ENCODE results near the gene EPS8. TPM values are rescaled to one million over a fixed set of nuclear protein-coding genes. Genes with fewer than 3 reads are reported as not detected.

EPS8 gene
- total RNA-seq, 4 donors from 2014 or later: 93.7 to 173 (median 109) TPM

DNA sequence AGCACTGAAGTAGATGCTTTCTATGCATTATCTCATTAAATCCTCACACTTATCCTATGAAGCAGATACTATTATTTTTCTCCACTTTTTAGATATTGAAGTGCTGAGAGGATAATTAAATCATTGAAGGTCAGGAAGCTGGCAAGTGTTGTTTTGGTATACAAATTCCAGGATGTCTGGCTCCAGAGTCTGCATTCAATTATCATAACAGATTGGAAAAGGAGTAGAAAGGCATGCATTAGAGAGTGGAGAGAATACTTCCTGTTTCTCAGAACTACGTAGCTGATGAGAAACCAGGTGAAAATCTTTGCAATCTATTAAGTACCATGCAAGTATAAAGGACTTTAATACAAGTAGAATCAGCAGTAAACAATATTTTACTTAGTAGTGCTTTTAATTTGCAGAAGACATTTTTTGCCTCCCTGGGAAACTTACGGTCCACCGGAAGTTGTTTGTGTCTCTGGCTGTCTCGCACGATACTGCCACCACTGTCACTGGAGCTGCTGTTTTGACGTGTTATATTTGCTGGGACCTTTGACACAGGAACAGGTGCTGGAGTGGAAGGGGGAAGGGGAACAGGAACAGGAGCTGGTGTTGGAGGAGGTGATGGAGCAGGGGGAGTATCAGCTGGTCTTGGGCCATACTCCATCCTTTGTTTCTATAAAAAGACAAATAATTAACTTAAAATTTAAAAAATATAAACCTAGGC is 158.0 kb downstream of the EPS8 start:
- H3K27me3 ChIP-seq: no peaks in the 10 kb centered on the region
- TF ChIP-seq POLR2A (IDR thresholded peaks at IDR 0.05): no peak
- TF ChIP-seq, protein P1, sequence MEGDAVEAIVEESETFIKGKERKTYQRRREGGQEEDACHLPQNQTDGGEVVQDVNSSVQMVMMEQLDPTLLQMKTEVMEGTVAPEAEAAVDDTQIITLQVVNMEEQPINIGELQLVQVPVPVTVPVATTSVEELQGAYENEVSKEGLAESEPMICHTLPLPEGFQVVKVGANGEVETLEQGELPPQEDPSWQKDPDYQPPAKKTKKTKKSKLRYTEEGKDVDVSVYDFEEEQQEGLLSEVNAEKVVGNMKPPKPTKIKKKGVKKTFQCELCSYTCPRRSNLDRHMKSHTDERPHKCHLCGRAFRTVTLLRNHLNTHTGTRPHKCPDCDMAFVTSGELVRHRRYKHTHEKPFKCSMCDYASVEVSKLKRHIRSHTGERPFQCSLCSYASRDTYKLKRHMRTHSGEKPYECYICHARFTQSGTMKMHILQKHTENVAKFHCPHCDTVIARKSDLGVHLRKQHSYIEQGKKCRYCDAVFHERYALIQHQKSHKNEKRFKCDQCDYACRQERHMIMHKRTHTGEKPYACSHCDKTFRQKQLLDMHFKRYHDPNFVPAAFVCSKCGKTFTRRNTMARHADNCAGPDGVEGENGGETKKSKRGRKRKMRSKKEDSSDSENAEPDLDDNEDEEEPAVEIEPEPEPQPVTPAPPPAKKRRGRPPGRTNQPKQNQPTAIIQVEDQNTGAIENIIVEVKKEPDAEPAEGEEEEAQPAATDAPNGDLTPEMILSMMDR (IDR thresholded peaks at IDR 0.05): no peak
- no peaks in the 10 kb centered on the region for H3K36me3 ChIP-seq
- peaks cover 3 to 11% of the 10 kb centered on the region in 2 donors for H3K4me1 ChIP-seq
- H3K9me3 ChIP-seq: no peaks in the 10 kb centered on the region
- peak overlapping the region; percentile 80 to 91 for H3K27ac ChIP-seq
- H3K4me3 ChIP-seq: no peak overlapping the region
- intact Hi-C loops (cut with DNase I; ENCODE audit: low total_unique reads): no loop called here
- no peak for DNase-seq

GRCh38 chr12:15629761-15630160 is 159.4 kb downstream of the EPS8 start:
- Histone ChIP-seq H3K27me3 (no peaks in the 10 kb centered on the region), H3K4me1 (peaks cover 3 to 11% of the 10 kb centered on the region in 2 donors), H3K4me3 (no peak overlapping the region), H3K36me3 (no peaks in the 10 kb centered on the region), H3K9me3 (no peaks in the 10 kb centered on the region), H3K27ac (peak overlapping the region; percentile 80 to 91)
- no peak for DNase-seq
- intact Hi-C loops (cut with DNase I; ENCODE audit: low total_unique reads): no loop called here
- TF ChIP-seq, protein P1 (IDR thresholded peaks at IDR 0.05): no peak
- no peak for TF ChIP-seq POLR2A (IDR thresholded peaks at IDR 0.05)

DNA sequence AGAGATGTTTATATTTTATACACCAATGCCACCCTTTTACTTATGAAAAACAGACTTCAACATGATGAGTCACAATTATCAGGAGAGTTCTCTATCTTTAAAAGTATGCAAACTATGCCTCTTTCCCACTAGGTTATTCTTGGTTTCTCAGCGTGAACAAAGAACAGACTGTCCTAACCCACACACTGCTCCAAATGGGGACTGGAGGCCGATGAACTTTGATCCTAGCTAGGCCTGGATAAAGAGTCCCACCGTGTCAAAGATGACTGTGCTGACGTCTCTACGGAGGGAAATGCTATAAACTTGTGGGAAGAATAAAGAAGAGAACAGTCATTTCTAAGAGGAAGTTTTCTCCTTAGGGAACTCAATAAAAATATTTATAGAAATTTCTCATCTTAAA is 160.1 kb downstream of the EPS8 start:
- H3K27ac ChIP-seq: peak overlapping the region; percentile 80 to 91
- peaks cover 3 to 11% of the 10 kb centered on the region in 2 donors for H3K4me1 ChIP-seq
- no peaks in the 10 kb centered on the region for H3K27me3 ChIP-seq
- no peak overlapping the region for H3K4me3 ChIP-seq
- no peaks in the 10 kb centered on the region for H3K36me3 ChIP-seq
- peak; percentile 72 to 84 for DNase-seq
- intact Hi-C loops (cut with DNase I; ENCODE audit: low total_unique reads): no loop called here
- TF ChIP-seq, protein P1 (IDR thresholded peaks at IDR 0.05): no peak
- no peak for TF ChIP-seq POLR2A (IDR thresholded peaks at IDR 0.05)
- no peaks in the 10 kb centered on the region for H3K9me3 ChIP-seq

- Histone ChIP-seq H3K27me3 (no peaks in the 10 kb centered on the region), H3K4me1 (peaks cover 3 to 11% of the 10 kb centered on the region in 2 donors), H3K4me3 (no peak overlapping the region), H3K36me3 (no peaks in the 10 kb centered on the region), H3K27ac (peak overlapping the region; percentile 80 to 91), H3K9me3 (no peaks in the 10 kb centered on the region)
- intact Hi-C loops (cut with DNase I; ENCODE audit: low total_unique reads): no loop called here
- no peak for DNase-seq
- no peak for TF ChIP-seq POLR2A (IDR thresholded peaks at IDR 0.05)
- TF ChIP-seq, protein P1 (IDR thresholded peaks at IDR 0.05): no peak
These were observed 160.9 kb downstream of the EPS8 start for GRCh38 chr12:15627995-15628945.

DNA sequence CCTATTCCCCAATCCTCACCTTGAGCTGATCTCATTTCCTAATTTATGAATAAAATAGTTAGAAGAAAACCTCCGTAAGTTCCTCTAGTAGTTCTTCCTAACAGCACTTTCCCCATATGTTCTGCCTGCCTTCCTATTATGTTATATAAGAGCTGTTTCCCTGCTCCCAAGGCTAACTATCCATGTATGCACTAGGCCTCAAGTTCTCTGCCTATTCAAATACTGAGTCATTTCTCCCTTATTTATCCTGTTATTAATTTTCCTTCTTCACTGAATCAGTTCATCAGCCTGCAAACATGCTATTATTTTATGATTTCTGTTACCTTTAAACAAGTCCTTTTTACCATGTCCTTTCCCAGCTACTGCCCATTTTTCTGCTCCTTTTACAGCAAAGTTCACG is 164.1 kb downstream of the EPS8 start:
- DNase-seq: no peak
- H3K27ac ChIP-seq: peak overlapping the region; percentile 10 to 12
- H3K36me3 ChIP-seq: no peaks in the 10 kb centered on the region
- intact Hi-C loops (cut with DNase I; ENCODE audit: low total_unique reads): no loop called here
- H3K27me3 ChIP-seq: no peaks in the 10 kb centered on the region
- no peak for TF ChIP-seq POLR2A (IDR thresholded peaks at IDR 0.05)
- TF ChIP-seq, protein P1 (IDR thresholded peaks at IDR 0.05): no peak
- H3K9me3 ChIP-seq: no peaks in the 10 kb centered on the region
- peaks cover 3 to 11% of the 10 kb centered on the region in 2 donors for H3K4me1 ChIP-seq
- no peak overlapping the region for H3K4me3 ChIP-seq
